ENCODE results near the gene MBNL1. TPM values are rescaled to one million over a fixed set of nuclear protein-coding genes. Genes with fewer than 3 reads are reported as not detected.

Gene MBNL1, protein sequence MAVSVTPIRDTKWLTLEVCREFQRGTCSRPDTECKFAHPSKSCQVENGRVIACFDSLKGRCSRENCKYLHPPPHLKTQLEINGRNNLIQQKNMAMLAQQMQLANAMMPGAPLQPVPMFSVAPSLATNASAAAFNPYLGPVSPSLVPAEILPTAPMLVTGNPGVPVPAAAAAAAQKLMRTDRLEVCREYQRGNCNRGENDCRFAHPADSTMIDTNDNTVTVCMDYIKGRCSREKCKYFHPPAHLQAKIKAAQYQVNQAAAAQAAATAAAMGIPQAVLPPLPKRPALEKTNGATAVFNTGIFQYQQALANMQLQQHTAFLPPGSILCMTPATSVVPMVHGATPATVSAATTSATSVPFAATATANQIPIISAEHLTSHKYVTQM
- total RNA-seq (100 to 1,000 TPM; 419 to 423 TPM), polyA plus RNA-seq (100 to 1,000 TPM; 298 to 370 (median 331) TPM), total RNA-seq (585 to 871 (median 761) reads per million in 6 experiments)

DNA sequence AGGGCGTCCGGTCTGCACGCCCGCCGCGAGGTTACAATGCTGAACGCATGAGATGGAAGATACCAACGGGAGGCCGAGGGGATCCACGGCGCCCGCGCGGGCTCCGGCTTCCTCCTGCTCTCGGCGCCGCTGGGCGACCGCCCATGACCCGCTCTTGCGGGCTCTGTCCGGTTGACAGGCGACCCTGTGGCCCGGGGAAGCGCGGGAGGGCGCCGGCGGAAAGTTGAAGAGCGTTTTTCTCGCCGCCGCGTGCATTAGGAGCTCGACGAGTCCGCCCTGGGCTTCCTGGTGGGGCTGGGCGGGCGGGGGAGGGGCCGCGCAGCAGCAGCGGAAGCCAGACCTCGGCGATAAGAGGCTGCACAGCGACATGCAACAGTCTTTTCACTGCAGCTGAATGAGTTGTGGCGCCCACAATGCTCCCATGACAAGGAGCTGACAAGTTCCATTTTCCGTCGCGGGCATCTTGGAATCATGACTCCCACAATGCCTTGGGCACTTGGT lies at the start of gene MBNL1:
Gene MBNL1 (plus strand): TSS at position 375 of the 501 bp plus-strand sequence. CDS start 31,265 bp downstream, outside the sequence.
- ATAC-seq = peak; percentile 55 to 65
- POLR2A ChIA-PET = interaction anchor here (0.8 to 7.7 kb wide), 30 partner anchors 12 to 1505 kb away, joined by 3 to 194 read pairs (median 9); partner anchors contain the start of gene SIAH2
- peaks cover 9 to 23% (median 16%) of the 10 kb centered on the region in 3 donors for H3K36me3 Mint-ChIP-seq
- H3K4me1 Mint-ChIP-seq = peaks cover 35 to 67% (median 61%) of the 10 kb centered on the region in 4 donors
- peak; percentile 67 to 93 (median 82) for DNase-seq
- no peaks in the 10 kb centered on the region for H3K27me3 Mint-ChIP-seq
- peak within 1 kb of the TSS; percentile 77 to 99 (median 98) for H3K4me3 Mint-ChIP-seq
- H3K27ac Mint-ChIP-seq = peak within 1 kb of the TSS; percentile 92 to 99 (median 98)
- peaks cover 0 to 4% (median 0%) of the 10 kb centered on the region in 9 donors for H3K9me3 Mint-ChIP-seq

DNA sequence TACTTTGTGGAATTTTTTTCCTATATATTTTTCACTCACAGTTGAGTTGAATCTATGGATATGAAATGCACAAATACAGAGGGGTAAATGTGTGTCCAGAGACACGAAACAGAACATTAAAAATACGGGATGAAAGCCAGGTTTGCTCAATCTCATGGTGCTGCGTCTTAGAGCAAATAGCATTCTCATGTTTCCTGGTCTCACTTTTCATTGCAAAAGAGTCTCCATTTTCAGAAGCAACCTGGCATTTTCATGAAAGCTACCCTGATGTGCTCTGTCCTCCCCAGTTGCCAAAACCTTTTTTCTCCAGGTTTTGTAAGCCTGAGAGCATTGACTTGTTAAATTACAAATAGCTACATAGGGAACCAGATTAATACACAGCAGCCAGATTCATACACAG lies 49.5 kb upstream of the MBNL1 start:
- H3K27ac Mint-ChIP-seq = peak overlapping the region; percentile 57 to 97 (median 90)
- no peak for ATAC-seq

DNA sequence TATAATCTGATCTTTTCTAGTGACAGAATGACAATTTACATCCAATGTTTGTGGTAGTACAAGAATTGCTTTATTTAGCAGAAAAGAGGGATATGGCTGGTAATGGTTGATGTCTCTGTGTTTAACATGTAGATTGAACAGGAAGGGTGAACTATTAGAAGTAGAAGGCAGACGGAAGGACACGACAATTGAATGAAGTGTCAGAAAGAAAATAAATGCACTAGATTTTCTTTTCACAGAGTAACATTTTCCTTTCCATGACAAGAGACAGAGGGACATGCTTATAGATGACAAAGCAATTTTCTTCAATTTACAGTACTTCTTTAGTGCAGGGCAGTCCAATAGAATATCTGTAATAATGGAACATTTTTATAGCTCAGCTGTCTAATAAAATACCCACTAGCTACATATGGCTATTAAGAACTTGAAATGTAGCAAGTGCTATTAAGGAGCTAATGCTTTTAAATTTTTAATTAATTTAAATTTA lies 48.9 kb upstream of the MBNL1 start:
- Mint-ChIP-seq H3K36me3 (no peaks in the 10 kb centered on the region), H3K27ac (peak overlapping the region in 7 of 10 donors; percentile 58 to 97 (median 91)), H3K4me3 (peak overlapping the region in 5 of 10 donors; percentile 4 to 87 (median 51)), H3K4me1 (peaks cover 28 to 64% (median 60%) of the 10 kb centered on the region in 4 donors), H3K27me3 (no peaks in the 10 kb centered on the region), H3K9me3 (no peaks in the 10 kb centered on the region)
- POLR2A ChIA-PET = interaction anchor here (1.0 to 3.9 kb wide), 3 partner anchors 16 to 49 kb away, joined by 3 to 33 read pairs (median 22); partner anchors contain the start of gene MBNL1
- ATAC-seq (no peak), DNase-seq (no peak)

More for the DNA sequence above, 49.5 kb upstream of the MBNL1 start:
- POLR2A ChIA-PET = interaction anchor here (1.1 to 3.9 kb wide), 3 partner anchors 9 to 50 kb away, joined by 3 to 33 read pairs (median 22); partner anchors contain the start of gene MBNL1
- peaks cover 28 to 68% (median 59%) of the 10 kb centered on the region in 4 donors for H3K4me1 Mint-ChIP-seq
- H3K27me3 Mint-ChIP-seq = no peaks in the 10 kb centered on the region
- DNase-seq = no peak
- H3K9me3 Mint-ChIP-seq = no peaks in the 10 kb centered on the region
- peak overlapping the region; percentile 34 to 89 (median 82) for H3K4me3 Mint-ChIP-seq
- H3K36me3 Mint-ChIP-seq = no peaks in the 10 kb centered on the region

DNA sequence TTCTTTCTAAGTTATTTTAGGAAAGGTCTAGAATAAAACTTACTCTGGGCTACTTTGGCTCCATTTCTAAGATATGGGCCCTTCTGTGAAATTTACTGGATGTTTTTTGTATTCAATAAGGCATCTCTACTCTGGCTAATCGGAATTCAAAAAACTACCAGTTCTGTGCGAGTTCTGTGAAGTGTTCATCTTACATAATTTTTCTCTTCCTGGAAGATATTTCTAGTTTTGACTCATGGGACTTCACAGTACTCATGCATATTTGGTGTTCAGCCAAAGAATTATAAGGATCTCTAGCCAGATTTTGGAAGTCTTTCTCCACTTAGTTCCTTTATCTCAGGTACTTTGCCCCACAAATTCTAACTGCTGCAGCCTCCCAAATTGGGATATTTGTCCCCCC lies 46.4 kb upstream of the MBNL1 start:
- DNase-seq = no peak
- no peaks in the 10 kb centered on the region for H3K27me3 Mint-ChIP-seq
- peak overlapping the region in 9 of 10 donors; percentile 5 to 81 (median 61) for H3K4me3 Mint-ChIP-seq
- POLR2A ChIA-PET = interaction anchor here (0.9 to 1.0 kb wide), 2 partner anchors 11 to 18 kb away, joined by 3 read pairs; no protein-coding TSS in a partner anchor
- peak overlapping the region; percentile 1 to 94 (median 73) for H3K27ac Mint-ChIP-seq
- H3K9me3 Mint-ChIP-seq = no peaks in the 10 kb centered on the region
- ATAC-seq = no peak
- no peaks in the 10 kb centered on the region for H3K36me3 Mint-ChIP-seq
- H3K4me1 Mint-ChIP-seq = peaks cover 27 to 73% (median 67%) of the 10 kb centered on the region in 4 donors

DNA sequence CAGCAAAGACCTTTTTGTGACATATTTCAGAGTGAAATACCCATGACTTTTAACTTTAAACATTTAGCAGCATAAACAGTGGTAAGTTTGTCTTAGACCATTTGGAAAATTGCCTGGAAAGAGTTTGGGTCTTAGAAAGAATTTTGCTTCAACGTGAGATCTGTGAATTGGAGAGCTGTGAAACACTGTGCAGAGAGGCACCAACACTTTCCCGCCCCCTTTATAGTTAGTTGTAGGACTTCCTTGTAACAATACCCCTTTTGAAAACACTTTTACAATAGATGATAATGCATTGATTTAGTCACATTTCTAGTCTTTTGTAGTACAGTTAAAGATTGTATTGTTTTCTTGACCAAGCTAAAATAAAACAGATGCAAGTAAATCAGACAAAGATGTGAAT lies 43.5 kb upstream of the MBNL1 start:
- Mint-ChIP-seq H3K27ac (peak overlapping the region in 4 of 10 donors; percentile 8 to 54 (median 16)), H3K4me3 (peak overlapping the region in 8 of 10 donors; percentile 3 to 55 (median 27)), H3K36me3 (no peaks in the 10 kb centered on the region), H3K4me1 (peaks cover 11 to 64% (median 53%) of the 10 kb centered on the region in 4 donors), H3K9me3 (no peaks in the 10 kb centered on the region), H3K27me3 (no peaks in the 10 kb centered on the region)
- no peak for ATAC-seq
- DNase-seq = no peak
- POLR2A ChIA-PET = interaction anchor here (1.1 to 1.3 kb wide), 4 partner anchors 12 to 43 kb away, joined by 3 to 4 read pairs (median 4); partner anchors contain the start of gene MBNL1

DNA sequence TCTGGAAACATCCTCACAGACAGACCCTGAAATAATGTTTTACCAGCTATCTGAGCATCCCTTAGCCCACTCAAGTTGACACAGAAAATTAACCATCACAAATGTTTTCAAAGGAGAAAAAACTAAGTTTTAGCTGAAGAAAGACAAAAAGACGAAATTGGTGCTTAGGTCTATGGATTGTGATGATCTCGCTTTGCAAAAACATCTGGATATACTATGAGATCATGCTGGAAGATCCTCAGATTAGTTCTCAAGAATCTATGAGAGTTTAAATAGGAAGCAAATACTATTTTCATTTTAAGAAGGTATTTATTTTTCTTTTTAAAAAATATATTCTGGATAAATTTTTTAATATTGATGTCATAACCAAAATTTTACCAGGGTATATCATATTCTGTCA lies 42.6 kb upstream of the MBNL1 start:
- POLR2A ChIA-PET = interaction anchor here (1.2 kb wide), 1 partner anchor 40 kb away, joined by 4 read pairs; no protein-coding TSS in a partner anchor
- no peaks in the 10 kb centered on the region for H3K36me3 Mint-ChIP-seq
- ATAC-seq = no peak
- H3K27me3 Mint-ChIP-seq = no peaks in the 10 kb centered on the region
- DNase-seq = no peak
- H3K9me3 Mint-ChIP-seq = no peaks in the 10 kb centered on the region
- no peak overlapping the region for H3K27ac Mint-ChIP-seq
- H3K4me1 Mint-ChIP-seq = peaks cover 18 to 65% (median 57%) of the 10 kb centered on the region in 4 donors
- H3K4me3 Mint-ChIP-seq = no peak overlapping the region

DNA sequence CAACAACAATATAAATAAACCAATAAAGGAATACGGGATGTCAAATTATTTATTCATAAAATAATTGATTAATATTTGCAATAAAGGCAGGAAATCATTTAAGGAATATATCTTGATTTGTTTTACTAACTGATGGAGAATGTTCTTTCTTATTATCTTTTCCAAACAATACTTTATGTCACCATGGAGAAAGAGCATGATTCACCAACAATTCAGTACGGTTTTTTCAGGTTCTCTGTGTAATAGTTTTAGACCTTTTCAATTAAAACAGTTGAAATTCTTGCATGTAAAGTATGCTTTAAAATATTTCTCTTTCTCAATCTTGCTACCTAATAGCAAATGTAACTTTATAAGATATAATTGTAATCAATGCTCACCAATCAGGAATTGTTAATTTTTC lies 41.7 kb upstream of the MBNL1 start:
- H3K4me1 Mint-ChIP-seq = peaks cover 21 to 65% (median 55%) of the 10 kb centered on the region in 4 donors
- H3K36me3 Mint-ChIP-seq = no peaks in the 10 kb centered on the region

DNA sequence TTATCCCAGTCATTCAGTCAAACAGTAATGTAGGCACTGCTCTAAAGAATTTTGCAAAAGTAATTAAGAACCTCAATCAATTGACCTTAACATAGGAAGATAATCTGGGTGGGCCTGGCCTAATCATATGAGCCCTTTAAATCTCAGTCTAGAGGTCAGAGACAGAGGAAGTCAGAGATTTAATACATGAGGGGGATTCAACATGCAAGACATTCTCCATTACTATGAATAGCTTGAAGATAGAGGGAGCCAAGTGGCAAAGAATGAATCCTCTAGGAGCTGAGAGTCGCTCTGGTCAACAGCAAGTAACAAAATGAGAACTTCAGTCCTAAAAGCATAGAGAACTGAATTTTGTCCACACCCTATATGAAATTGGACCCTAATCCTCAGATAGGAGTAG lies 39.0 kb upstream of the MBNL1 start:
- no peak for ATAC-seq
- no peaks in the 10 kb centered on the region for H3K9me3 Mint-ChIP-seq
- POLR2A ChIA-PET = no interaction called here
- H3K27ac Mint-ChIP-seq = peak overlapping the region in 1 of 10 donors; percentile 57
- DNase-seq = no peak
- no peaks in the 10 kb centered on the region for H3K36me3 Mint-ChIP-seq
- H3K27me3 Mint-ChIP-seq = no peaks in the 10 kb centered on the region
- H3K4me1 Mint-ChIP-seq = peaks cover 19 to 62% (median 56%) of the 10 kb centered on the region in 4 donors
- H3K4me3 Mint-ChIP-seq = peak overlapping the region in 1 of 10 donors; percentile 1

More for the DNA sequence above, 41.7 kb upstream of the MBNL1 start:
- DNase-seq (no peak), ATAC-seq (no peak)
- Mint-ChIP-seq H3K4me3 (no peak overlapping the region), H3K27me3 (no peaks in the 10 kb centered on the region), H3K9me3 (no peaks in the 10 kb centered on the region), H3K27ac (peak overlapping the region in 1 of 10 donors; percentile 21)
- POLR2A ChIA-PET = no interaction called here

DNA sequence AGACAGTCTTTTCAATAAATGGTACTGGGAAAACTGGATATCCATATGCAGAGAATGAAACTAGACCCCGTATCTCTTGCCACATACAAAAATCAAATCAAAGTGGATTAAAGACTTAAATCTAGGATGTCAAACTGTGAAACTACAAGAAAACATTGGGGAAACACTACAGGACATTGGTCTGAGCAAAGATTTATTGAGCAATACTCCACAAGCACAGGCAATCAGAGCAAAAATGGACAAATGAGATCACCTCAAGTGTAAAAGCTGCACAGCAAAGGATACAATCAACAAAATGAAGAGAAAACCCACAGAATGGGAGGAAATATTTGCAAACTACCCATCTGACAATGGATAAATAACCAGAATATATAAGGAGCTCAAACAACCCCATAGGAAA lies 38.4 kb upstream of the MBNL1 start:
- ATAC-seq (no peak), DNase-seq (no peak)
- peak overlapping the region in 9 of 10 donors; percentile 0 to 74 (median 61) for H3K4me3 Mint-ChIP-seq
- peak overlapping the region in 6 of 10 donors; percentile 27 to 88 (median 74) for H3K27ac Mint-ChIP-seq
- peaks cover 24 to 61% (median 56%) of the 10 kb centered on the region in 4 donors for H3K4me1 Mint-ChIP-seq
- POLR2A ChIA-PET = interaction anchor here (1.8 kb wide), 1 partner anchor 13 kb away, joined by 8 read pairs; no protein-coding TSS in a partner anchor
- H3K36me3 Mint-ChIP-seq = no peaks in the 10 kb centered on the region
- H3K27me3 Mint-ChIP-seq = no peaks in the 10 kb centered on the region
- H3K9me3 Mint-ChIP-seq = no peaks in the 10 kb centered on the region

DNA sequence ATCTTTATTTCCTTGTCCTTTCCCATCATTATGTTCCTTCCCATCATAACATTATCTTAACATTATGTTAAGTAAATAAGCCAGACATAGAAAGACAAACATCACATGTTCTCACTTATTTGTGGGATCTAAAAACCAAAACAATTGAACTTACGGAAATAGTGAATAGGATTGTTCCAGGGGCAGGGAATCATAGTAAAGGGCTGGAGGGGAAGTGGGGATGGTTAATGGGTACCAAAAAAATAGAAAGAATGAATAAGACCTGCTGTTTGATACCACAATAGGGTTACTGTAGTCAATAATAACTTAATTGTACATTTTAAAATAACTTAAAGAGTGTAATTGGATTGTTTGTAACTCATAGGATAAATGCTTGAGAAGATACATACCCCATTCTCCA lies 36.7 kb upstream of the MBNL1 start:
- ATAC-seq (no peak), DNase-seq (no peak)
- Mint-ChIP-seq H3K4me3 (peak overlapping the region in 2 of 10 donors; percentile 22 to 27), H3K27me3 (no peaks in the 10 kb centered on the region), H3K27ac (peak overlapping the region in 5 of 10 donors; percentile 50 to 88 (median 58)), H3K4me1 (peaks cover 27 to 67% (median 64%) of the 10 kb centered on the region in 4 donors), H3K36me3 (no peaks in the 10 kb centered on the region), H3K9me3 (no peaks in the 10 kb centered on the region)
- POLR2A ChIA-PET = interaction anchor here (1.8 kb wide), 1 partner anchor 14 kb away, joined by 8 read pairs; no protein-coding TSS in a partner anchor

DNA sequence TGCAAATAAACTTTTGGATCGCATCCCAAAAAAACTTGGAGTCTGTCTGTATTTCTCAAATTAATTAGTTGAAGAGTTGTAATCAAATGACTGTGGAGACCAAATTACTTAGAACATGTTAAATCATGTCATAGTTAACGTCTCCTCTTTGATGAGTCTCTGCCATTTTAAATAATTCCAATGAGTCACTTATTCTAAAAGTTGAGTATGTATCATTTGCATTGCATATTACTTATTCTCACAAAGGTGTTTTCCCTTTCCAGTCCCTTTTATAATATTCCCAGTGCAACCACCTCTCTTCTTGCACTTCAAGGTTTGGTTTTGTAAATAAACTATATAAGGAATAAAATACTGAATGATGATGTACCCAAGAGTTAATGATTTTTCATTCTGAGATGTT lies 36.0 kb upstream of the MBNL1 start:
- Mint-ChIP-seq H3K27me3 (no peaks in the 10 kb centered on the region), H3K36me3 (no peaks in the 10 kb centered on the region), H3K27ac (peak overlapping the region in 4 of 10 donors; percentile 3 to 88 (median 48)), H3K4me1 (peaks cover 29 to 72% (median 68%) of the 10 kb centered on the region in 4 donors), H3K4me3 (peak overlapping the region in 5 of 10 donors; percentile 3 to 66 (median 34)), H3K9me3 (peaks cover 0 to 5% (median 0%) of the 10 kb centered on the region in 9 donors)
- ATAC-seq (no peak), DNase-seq (no peak)
- POLR2A ChIA-PET = interaction anchor here (0.8 to 2.2 kb wide), 4 partner anchors 8 to 36 kb away, joined by 4 to 16 read pairs (median 7); partner anchors contain the start of gene MBNL1

All from naive thymus-derived CD8-positive, alpha-beta T cell (primary cell).